ENCODE results near the gene SLC38A11.

Gene SLC38A11

DNA sequence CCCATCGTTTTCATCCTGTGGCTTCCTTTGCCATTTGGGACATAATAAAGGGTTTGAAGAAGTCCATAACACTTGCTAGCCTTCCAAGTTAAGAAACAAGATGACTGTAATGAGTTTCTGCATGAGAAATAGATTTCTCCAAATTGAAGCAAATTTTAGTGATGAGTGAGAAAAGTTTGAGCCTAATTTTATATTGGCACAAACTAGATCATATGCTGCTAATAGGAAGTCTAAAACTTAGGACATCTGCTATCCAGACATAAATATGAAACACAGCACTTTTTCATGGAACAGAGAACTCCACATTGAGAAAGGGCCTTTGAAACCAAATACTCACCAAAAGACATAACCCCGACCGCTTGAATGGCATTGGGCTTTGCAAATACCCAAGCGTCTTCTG lies 39.8 kb downstream of the SLC38A11 start:
- DNase-seq (ENCODE audit: low read depth, low spot score): no peak

DNA sequence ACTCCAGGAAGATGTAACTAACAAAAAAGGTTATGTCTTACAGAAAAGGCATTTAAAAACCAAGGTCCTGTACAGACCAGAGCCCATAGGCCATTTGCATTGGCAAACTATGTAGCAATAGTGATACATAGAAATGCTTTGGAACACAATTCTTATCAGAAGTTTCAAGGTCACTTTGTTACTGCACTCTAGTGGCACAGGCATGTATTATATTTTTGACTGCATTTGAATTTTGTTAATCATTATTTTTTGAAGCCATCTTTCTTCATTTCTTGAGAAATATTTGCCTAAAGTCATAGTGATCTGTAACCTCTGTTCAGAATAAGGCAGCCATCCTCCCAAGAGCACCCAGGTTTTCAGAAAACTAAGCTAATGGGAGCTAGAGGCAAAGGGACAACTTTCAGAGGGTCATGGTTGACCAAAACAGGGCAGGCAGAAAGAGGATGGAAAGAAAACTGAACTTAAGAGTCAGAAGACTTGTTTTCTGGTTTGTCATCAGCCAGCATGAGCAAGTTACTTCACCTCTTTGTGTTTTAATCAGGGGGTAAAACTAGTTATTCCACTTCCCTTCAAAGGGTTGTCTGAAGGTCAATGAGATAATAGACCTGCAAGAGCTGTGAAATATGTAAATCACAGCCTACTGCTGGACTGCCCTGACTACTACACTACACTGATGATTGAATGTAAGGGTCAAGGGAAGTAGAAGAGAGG lies 41.5 kb downstream of the SLC38A11 start:
- peak; percentile 19 for DNase-seq (ENCODE audit: low read depth, low spot score)

DNA sequence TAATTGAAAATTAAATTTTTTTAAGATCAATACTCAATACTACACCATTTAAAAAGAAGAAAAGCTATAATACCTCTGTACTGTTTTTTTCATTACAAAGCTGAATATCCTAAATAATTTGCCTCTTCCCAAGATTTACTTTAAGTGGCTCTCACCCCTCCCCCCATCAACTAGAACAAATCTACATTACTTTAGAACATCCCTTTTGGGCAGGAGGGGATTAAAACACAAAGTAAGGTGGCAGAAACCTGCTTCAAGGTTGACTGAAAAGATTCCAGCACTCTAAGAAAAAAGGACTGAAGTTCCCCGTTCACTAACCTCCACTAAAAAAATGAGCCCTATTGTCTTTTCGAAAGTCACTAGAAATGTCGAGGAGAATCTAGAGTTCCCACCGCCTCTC lies 42.3 kb downstream of the SLC38A11 start:
- peak; percentile 5 for DNase-seq (ENCODE audit: low read depth, low spot score)

DNA sequence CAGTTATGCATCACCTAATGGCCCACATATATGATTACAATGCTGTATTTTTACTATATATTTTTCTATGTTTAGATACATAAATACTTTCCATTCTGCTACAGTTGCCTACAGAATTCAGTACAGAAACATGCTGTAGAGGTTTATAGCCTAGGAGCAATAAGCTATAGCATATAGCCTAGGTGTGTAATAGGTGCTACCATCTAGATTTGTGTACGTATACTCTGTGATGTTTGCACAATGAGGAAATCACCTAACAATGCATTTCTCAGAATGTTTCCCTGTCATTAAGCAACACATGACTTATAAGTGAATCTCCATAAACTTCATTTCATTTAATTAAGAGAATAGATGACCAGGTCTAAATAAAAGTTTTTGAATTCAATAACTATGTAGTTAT lies 43.5 kb downstream of the SLC38A11 start:
- DNase-seq (ENCODE audit: low read depth, low spot score): no peak

DNA sequence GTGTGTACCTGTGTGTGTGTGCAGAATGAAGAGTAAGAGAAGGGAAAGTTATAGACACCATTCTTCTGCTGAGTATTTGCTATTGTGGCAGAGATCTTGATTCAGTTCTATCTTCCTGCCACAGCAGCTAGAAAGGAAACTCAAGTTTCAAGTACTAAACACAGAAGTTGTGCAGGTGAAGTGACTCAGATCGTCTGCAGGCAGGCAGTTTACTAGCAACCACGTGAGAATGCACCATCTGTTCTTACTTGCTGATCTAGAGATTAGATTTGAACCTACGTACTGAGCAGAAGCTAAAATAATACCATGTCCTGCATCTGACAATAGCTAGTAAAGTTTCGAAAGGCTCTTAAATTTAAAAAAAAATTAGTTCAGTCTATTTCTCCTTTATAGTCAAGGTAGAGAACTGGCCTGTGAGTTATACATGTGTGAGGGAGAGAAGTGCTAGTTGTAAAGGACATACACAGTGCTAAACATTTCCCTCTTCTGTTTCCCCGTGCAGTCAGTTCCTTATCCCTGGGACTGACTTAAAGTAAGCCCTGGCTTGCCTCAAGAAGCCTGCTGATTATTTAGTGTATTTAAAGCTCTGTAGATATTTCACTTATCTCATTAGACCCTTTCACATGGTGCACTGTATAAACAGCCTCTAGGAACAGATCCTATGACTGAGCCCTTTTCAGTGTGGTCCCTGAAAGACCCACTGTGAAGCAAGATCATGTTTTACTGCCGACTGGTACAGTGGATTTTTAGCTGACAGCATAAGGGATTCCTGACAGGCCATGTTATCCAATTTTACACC lies 45.0 kb downstream of the SLC38A11 start:
- peak; percentile 37 for DNase-seq (ENCODE audit: low read depth, low spot score)

DNA sequence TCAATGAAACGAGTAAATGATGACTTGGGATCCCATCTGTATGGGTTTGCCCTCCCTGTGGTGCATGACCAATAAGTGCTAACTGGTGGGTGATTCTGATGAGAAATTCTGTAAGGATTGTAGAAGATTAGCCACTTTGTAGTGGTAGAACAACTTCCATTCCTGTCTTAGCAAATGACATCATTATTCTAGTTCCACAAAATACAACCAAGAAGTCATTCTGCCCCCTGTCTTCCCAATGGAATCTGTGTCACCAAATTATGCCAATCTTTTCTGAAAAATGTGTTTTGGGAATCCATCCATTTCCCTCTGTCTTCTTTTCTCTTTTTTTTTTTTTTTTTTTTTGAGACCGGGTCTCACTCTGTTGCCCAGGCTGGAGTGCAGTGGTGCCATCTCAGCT lies 48.4 kb downstream of the SLC38A11 start:
- no peak for DNase-seq (ENCODE audit: low read depth, low spot score)

DNA sequence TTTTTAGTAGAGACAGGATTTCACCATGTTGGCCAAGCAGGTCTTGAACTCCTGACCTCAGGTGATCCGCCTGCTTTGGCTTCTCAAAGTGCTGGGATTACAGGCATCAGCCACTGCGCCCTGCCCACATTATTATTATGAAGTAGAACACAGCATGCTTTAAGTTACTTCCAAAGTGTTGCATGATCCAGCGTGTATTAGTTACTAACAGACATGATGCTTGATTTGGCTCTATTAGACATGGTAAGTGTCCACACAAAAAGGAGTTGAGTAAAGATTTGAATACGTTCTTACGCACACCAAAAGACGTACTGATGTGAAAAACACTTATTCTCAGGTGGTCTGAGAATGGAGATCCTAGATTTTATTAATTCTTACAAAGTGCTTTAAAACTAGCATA lies 50.0 kb downstream of the SLC38A11 start:
- no peak for DNase-seq (ENCODE audit: low read depth, low spot score)

DNA sequence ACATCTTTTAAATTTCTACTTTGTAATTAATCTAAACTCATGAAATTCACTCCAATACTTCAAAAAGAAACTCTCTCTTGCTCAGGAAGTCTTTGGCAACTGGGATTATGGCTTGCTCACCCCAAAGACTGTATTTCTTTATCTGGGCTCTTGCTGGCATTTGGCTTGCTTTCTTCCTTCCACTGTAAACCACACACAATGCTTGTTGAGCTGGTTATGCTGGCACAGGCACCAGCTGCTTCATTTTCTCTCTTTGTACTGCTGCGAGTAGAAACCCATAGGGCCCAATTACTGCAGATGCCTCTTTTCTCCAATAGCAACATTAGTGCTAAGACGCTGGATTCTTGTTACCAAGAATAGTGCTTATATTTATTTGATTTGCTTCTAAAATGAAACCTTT lies 51.4 kb downstream of the SLC38A11 start:
- DNase-seq (ENCODE audit: low read depth, low spot score): no peak

DNA sequence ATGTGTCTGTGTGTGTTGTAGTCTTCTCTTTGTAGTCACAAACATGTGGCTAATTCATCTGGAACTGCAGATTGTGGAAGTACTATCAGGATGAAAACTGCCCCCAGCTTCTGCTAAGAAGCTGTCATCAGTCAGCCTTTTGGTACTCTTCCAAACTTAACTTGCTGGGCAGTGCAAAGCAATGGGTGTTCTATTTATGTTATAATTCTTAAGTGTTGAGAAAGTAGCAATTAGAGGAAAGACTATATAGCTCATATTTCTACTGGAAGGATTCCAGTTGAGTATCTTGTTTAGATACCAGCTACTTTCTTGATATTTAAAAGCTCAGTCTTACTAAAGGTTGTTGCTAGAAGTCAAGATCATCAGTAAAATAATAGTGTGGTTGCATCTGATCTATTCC lies 52.1 kb downstream of the SLC38A11 start:
- DNase-seq (ENCODE audit: low read depth, low spot score): no peak

DNA sequence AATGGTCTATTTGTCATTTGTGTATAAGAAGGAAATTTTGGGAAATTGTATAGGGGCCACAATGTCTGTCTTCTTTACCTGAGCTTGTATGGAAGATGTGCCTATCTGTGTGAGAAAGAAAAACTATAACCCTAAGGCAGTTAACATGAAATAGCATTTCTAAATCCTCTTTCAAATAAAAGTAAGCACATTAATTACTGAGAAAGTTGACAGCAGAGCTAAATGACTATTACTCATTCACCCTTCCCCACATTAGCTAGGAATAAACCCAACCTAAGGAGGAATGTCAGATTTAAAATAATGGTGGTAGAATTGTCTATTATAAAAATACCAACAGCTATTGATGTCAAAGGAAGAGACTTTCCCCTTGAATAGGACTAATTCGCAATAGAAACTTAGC lies 56.2 kb downstream of the SLC38A11 start:
- DNase-seq (ENCODE audit: low read depth, low spot score): no peak

DNA sequence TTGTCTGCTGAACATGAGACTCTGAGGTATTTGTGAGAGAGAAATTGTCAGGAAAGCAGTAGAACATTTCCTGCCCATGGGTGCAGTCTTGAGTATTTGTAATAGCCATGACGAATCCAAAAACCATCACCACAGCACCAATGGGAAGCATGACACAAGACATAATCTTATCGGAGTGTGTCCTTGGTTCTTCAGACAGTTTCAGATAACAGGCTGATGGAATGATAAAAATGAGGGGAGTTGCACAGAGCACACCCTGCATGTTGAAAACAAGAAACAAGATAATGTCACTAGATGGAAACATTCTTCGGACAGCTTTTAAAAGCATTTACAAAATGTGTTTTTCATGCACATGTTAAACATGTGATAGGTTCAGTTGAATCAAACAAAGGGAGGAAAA lies 56.9 kb downstream of the SLC38A11 start:
- DNase-seq (ENCODE audit: low read depth, low spot score): no peak

DNA sequence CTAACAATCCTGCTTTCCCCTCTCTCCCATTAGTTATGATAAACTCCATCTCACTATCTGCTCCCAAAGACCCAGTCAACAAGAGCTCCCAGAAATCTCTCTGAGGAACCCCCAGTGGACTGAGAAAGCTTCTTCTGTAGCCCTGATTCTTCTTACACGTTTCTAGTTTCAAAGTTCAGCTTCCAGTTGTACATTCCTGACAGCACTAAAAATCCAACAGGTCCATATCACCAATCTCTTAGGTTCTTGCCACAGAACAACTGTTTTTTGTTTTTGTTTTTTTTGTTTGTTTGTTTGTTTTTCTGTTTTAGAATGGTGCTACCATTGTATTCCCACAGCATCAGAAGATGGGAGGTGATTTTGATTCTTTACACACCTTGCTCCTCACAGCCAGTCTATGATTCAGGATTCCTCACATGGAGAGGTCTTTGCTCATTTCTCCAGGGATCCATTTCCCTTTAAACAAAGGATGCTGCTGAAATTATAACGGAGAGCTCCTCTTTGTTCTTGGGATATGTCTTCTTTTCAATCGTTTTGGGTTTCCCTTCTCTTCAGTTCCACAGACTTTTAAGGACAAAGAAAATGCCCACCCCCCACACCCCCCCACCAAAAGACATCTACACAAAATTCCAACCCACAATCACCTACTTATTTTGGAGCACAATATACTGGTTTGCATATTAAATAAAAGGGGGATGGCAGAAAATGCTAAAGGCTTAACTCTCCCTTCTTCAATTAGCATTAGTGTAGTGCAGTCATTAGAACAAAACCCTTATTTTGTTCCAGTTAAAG lies 57.7 kb downstream of the SLC38A11 start:
- DNase-seq (ENCODE audit: low read depth, low spot score): no peak

DNA sequence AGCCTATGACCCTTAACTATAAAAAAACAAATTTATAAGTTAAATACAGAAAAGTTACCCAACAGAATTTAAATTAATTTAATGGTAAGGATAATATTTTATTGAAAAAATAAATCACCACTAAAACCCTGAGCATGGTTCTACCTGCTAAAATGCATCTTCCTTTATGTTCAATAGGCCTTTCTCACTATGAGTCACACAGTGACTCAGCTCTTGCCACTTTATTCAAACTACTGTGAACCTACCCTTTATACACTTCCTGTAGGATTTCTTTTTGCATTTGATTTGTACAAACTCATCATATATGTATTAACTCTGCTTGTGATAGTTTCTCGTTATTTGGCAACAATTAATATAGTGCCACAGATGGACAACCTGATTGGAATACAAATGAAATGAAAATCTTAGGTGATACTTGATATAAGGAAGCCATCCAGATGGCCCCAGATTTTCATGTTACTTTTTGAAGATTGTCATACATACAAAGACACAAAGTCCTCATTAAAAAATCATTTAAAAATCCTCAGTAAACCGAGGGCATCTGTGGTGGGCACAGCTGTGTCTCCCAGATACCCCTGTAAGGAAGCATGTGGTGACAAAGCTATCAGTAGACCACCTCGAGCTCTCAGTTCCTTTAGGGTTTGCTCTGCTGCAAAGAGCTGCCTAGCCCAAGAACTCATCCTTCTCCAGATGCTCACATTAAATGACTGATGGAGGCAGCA lies 58.5 kb downstream of the SLC38A11 start:
- DNase-seq (ENCODE audit: low read depth, low spot score): no peak

DNA sequence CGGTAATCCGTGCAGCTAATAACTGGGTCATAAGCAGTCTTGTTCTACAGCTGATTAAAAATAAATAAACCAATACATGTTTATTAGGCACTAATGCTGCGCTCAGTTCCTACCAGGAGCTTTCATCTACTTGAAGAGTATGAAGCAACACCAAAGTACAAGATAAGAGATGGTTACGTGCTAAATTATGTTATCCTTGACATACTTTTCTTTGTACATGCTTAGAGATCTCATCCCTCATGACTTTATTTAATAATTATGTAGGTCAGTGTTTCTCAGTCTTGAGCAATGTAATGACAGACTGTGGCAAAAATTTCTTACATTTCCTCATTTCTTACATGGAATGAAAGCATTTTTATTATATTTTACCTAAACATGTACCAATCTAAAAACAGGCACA lies 59.1 kb downstream of the SLC38A11 start:
- DNase-seq (ENCODE audit: low read depth, low spot score): no peak

DNA sequence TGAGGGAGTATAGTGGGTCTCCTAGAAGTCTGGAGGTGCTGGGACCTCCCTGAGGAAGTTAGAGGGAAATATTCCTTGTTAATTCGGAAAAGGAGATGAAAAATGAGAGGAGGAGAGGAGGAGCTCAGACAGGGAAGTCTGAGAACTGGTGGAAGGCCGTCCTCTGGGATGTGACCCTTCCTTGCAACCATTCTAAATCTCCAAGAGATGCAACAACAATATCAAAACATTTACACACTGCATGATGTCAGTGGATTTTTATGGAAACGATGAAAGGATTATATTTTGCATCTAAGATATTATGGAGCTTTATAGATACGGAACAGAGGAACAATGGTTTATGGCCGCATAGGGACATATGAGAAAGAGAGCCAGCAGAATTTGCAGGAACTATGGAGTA lies 63.9 kb downstream of the SLC38A11 start:
- no peak for DNase-seq (ENCODE audit: low read depth, low spot score)

DNA sequence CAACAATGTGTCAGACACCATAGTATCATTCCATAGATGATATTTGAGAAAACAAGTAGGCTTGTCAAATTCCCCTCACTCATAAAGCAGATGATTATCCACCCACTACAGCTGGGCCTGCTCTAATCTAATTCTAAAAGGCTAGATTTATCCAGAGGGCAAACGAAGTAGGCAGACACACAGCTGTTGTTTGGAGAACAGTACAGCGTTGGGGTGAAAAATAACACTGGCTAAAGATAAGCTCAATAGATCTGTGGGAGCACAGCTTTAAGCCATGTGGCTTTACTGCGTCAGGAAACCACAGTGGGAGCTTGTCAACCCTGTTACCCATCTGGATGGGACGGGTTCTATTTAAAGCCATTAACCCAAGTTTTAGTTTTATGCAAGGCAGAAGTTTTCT lies 64.8 kb downstream of the SLC38A11 start:
- DNase-seq (ENCODE audit: low read depth, low spot score): no peak

DNA sequence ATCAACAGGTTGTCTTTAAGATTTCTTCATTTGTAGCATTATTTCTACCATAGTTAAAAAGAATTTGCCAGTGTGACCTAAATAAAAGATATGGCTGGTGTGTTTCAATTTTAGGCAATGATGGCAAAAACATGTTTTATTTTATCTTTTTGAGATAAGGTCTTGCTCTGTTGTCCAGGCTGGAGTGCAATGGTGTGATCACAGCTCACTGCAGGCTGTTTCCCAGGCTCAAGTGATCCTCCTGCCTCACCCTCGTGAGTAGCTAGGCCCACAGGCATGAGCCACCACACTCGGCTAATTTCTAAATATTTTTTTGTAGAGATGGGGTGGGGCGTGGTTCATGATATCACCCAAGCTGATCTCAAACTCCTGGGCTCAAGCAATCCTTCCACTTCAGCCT lies 66.7 kb downstream of the SLC38A11 start:
- no peak for DNase-seq (ENCODE audit: low read depth, low spot score)

DNA sequence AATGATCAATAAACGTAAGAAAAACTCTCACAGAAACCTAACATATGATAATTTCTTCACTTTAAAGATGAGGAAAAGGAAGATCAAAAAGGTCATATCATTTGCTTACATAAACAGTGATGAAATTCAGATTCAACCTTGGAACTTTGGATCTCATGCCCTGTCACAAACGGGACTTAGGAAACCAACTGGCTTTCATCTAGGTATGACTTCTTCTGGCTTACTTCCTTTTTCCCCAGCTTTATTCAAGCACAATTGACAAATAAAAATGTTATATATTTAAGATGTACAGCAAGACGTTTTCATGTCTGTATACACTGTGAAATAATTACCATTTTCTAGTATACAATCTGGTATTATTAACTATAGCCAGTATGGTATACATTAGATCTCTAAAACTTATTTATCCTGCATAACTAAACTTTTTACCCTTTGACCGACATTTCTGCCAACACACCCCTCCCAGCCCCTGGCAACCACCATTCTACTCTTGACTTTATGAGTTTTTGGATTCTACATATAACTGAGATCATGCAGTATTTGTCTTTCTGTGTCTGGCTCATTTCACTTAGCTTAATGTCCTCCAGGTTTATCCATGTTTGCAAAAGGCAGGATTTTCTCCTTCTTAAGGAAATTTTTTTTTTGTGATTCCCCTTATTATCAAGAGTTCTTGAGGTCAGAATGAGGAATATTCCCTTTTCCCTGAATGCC lies 67.7 kb downstream of the SLC38A11 start:
- DNase-seq (ENCODE audit: low read depth, low spot score): no peak

DNA sequence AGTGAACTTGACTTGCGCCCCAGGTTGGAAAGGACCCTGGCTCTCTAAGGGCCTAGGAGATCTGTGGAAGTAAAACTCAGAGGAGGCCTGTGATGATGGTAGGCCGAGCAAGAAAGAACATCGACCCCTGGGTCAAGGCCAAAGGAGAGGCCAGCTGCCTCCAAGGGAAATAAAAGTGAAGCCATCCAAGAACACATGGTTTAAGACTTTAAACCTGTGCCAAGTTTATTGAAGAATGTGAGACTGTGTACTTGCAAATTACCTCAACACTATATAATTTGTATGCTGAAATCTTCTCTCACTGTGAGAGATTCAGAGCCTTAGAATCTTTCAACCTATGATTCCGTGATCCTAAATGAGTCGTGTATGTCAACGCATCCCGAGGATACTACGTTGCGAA lies 73.0 kb downstream of the SLC38A11 start:
- DNase-seq (ENCODE audit: low read depth, low spot score): no peak

DNA sequence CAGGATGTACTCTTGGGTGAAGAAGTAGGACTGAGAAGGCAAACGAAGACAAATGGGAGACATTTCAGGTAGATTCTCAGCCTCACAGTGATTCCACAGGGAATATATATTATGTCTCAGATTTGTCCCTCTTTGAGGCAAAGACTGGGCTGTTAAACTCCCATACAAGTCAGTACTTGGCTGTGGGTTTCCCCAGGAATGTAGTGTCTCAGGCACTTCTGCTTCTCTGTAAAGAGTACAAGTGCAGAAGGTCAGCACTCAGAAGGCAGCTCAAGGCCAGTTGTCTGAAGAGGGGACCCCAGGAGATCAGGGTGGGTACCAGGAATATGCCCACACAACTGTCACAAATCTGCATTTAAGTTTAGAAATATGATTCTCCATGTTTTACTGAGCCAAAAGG lies 73.8 kb downstream of the SLC38A11 start:
- no peak for DNase-seq (ENCODE audit: low read depth, low spot score)

DNA sequence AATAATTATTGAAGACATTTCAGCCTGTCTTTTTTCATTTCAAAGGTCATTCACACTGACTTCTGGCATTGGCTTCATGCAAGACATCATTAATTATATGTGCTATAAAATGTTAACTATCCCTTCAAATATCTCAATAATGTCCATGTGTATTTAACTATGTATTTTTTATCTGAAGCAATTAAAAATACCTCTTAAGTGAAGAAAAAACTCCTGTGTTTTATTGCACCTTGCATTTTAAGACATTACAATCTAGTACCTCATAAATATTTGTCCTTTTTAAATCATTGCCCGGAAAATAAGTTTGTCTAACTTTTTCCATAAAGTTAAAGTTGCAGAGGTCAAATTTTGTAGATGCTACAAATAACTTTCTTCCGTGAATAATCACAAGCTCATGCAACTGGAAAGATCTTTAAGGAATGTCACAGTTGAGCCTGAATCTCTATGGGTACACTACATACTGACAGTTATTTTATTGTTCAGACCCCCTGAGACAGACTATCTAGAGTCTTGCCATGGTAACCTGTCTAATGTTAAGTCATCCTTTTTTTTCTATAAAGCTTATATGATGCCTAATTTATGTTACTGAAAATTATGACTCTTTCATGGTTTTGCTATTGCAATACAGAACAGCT lies 75.3 kb downstream of the SLC38A11 start:
- DNase-seq (ENCODE audit: low read depth, low spot score): no peak

Data from ELF-1 (cell line).